ENCODE measurements around the gene RDH11.
"Not testable (repeated sequence)": the region's sequence is repeated elsewhere in the genome, so short reads cannot be mapped to it uniquely, and the experiment has no call there.

The RDH11 gene

GRCh38 chr14:67703997-67704396 lies 8.4 kb upstream of the RDH11 start:
- DNase-seq (ENCODE audit: low spot score) = no peak

GRCh38 chr14:67701492-67701891 lies 5.9 kb upstream of the RDH11 start, which contains the start of gene RDH12:
Gene RDH12 (plus strand): TSS chr14:67701886. CDS start chr14:67722643, 20,757 bp downstream.
- DNase-seq (ENCODE audit: low spot score) = not testable (repeated sequence)

DNA sequence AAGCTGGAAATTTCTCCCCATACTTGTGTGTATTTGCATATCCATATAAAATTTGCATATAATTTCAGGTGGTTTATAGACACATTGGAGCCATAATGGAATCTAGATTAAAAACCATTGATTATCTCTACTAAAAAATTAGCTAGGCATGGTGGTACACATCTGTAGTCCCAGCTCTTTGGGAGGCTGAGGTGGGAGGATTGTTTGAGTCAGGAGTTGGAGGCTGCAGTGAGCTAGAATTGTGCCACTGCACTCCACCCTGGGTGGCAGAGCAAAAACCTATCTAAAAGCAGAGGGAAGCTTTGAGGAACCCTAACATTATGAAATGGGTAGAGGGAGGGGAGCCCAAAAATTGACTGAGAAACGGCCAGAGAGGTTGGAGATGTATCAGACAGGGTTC lies 2.6 kb upstream of the RDH11 start:
- no peak for DNase-seq (ENCODE audit: low spot score)

DNA sequence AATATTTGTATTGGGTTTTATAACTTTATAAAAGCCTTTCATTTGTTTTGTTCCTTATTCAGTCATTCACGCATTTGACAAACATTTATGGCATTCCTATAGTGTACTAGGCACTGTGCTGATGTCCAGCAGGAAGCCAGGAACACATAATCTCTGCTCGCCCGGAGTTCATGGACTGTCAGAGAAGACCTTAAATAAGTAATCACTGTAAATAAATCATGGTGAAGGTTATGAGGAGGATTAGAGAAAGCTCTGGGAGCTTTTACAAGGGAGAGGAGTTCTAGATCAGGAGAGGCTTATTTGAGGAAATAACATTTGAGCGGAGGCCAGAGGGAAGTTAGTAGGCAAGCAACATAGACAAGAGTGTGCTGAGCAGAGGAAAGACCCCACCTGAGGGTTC lies 1.4 kb upstream of the RDH11 start:
- DNase-seq (ENCODE audit: low spot score) = no peak

GRCh38 chr14:67694791-67695393 lies 672 bp downstream of the RDH11 start:
- peak; percentile 64 for DNase-seq (ENCODE audit: low spot score)

- DNase-seq (ENCODE audit: low spot score) = no peak
Measured at GRCh38 chr14:67690011-67690410, 5.6 kb downstream of the RDH11 start.

GRCh38 chr14:67683842-67684241 lies 11.7 kb downstream of the RDH11 start:
- no peak for DNase-seq (ENCODE audit: low spot score)

GRCh38 chr14:67680941-67681340 lies 14.6 kb downstream of the RDH11 start:
- DNase-seq (ENCODE audit: low spot score) = no peak

DNA sequence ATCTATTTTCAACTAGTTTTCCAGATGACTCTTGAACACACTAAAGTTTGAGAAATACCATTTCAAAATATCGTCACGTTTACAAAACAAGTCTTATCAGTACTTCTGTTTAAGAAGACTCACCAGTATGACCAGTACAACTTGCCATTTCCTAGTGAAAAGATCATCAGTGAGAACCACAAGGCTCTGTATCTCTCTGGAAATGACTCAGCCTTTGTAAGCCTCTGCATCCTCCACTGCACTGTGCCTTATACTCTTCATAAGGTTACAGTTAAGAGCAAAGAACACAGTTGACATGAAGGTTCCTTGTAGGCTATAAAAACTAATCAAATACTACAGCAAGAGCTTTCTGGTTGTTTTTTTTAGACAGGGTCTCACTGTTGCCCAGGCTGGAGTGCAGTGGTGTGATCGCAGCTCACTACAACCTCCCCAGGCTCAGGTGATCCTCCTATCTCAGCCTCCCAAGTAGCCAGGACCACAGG lies 15.4 kb downstream of the RDH11 start:
- peak; percentile 84 for DNase-seq (ENCODE audit: low spot score)

DNA sequence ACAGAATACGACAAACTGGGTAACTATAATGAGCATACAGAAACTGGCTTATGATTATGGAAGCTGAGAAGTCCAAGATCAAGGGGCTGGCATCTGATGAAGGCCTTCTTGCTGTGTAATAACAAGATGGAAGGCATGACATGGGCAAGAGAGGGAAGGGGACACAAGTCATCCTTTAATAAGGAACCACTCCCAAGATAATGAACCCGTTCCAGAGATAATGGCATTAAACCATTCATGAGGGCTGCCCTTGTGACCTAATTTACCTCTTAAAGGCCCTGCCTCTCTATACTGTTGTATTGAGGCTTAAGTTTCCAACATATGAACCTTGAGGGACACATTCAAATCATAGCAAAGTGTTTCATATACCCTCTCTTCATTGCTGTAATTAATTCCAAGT lies 16.6 kb downstream of the RDH11 start:
- DNase-seq (ENCODE audit: low spot score) = no peak

GRCh38 chr14:67675219-67675582 lies 20.4 kb downstream of the RDH11 start:
- no peak for DNase-seq (ENCODE audit: low spot score)

DNA sequence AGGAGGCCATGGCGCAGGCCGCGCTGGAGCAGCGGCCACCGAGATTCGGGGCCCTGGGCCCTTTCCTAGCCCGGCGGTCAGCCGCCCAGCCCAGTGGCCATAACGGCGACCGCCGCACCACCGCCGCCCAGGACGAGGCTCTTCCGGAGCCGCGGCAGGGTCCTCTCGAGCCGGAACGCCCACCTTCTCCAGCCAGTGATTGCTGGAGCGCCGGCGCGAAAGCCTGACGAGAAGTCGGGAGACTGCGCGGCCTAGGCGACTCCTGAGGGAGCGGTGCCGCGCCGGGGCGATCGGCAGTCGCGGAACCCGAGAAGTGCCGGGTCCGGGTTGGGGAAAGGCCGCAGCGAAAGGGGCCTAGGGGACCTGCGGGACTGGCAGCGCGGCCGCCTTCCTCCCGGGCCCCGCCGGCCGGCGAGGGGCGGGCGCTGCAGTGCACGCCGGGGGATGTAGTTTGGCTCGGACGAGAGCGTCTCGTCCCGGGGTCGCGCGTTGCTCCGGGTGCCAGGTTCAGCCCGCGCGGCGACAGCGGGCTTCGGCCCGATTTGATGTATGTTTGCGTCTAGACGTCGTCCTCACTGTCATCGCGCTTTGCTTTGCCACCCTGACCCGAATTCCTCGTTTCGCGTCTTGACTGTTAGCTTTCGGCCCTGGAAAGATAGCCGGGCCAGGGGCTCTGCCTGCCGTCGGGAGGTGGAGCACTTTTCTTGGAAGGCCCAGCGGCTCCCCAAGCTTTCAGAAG lies 20.9 kb downstream of the RDH11 start, which contains the start of gene VTI1B:
TSS of gene VTI1B (minus strand) at position 153 of the 739 bp plus-strand sequence. CDS start at position 10, 143 bp downstream.
- DNase-seq (ENCODE audit: low spot score) = peak; percentile 83

GRCh38 chr14:67674139-67674479 lies 21.5 kb downstream of the RDH11 start:
- peak; percentile 33 for DNase-seq (ENCODE audit: low spot score)

DNA sequence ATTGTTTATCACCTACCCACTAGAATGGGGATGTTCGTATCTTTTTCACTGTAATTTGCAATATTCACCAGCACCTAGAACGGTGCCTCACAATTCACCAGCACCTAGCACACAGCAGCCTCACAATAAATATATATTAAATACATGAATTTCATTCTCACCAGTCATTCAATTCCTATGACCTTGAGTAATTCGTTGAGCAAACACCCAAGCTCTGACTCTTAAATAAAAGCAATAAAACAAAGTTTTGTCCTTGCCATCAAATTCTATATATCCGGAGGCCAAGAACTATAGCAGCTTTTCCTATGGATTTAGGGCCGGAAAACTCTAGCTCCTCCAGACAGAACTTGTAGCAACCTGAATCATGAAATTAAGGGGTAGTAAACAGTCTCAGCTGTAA lies 22.1 kb downstream of the RDH11 start:
- DNase-seq (ENCODE audit: low spot score) = no peak

DNA sequence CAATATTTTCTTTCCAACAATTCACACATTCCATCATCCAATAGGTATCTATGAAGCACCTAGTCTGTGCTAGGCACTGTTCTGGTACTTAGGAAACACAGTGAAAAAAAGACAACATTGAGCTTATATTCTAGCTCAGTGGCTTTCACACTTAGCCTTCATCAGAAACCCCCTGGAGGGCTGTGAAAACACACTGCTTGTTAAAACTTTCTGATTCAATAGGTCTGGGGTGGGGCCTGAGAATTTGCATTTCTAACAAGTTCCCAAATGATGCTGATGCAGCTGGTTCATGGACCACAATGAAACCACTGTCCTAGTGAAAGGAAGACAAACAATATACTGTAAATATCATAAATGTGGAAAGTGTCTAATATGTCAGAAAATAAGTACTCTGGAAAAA lies 27.0 kb downstream of the RDH11 start:
- no peak for DNase-seq (ENCODE audit: low spot score)

GRCh38 chr14:67666750-67667449 lies 28.7 kb downstream of the RDH11 start:
- peak; percentile 59 for DNase-seq (ENCODE audit: low spot score)

DNA sequence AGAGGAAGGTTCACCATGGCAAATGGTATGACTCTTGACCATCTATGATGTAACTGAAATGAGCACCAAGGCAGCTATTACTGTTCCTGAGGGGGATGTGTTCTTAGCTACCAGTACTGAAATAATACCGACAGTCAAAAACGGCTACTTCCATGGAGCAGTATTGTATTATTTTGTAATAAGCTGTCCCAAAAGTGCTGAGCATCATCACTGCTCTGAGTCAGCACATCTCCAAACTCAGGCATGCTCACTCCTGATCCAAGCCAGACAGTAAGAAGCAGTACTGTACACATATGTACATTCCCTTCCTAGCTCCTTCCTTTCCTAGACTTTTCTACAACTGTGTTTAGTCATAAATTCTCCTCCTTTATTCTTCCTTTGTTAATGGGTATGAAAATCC lies 29.7 kb downstream of the RDH11 start:
- DNase-seq (ENCODE audit: low spot score) = no peak

DNA sequence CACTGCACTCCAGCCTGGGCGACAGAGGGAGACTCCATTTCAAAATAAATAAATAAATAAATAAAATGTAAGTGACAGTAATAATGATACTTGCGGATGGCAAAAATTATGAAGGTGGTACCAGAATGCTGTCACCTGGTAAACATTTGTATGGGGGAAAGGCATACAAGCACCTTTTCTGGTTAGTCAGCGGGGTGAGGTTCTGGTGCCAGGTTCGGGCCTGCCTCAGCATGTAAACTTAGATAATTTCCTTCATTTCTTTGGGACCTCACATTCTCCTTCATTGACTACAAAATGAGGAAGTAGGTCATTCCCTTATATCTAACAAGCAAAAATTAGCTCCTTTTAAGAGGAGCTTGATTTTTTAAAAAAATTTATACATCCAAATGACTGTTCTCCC lies 31.9 kb downstream of the RDH11 start:
- no peak for DNase-seq (ENCODE audit: low spot score)

GRCh38 chr14:67653651-67654280 lies 41.8 kb downstream of the RDH11 start:
- DNase-seq (ENCODE audit: low spot score) = no peak

GRCh38 chr14:67652189-67652588 lies 43.4 kb downstream of the RDH11 start:
- DNase-seq (ENCODE audit: low spot score) = no peak

DNA sequence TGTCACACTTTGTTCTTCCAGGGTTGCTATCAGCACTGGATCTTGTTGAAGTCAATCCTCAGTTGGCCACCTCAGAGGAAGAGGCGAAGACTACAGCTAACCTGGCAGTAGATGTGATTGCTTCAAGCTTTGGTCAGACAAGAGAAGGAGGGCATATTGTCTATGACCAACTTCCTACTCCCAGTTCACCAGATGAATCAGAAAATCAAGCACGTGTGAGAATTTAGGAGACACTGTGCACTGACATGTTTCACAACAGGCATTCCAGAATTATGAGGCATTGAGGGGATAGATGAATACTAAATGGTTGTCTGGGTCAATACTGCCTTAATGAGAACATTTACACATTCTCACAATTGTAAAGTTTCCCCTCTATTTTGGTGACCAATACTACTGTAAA lies 44.9 kb downstream of the RDH11 start:
- DNase-seq (ENCODE audit: low spot score) = no peak

DNA sequence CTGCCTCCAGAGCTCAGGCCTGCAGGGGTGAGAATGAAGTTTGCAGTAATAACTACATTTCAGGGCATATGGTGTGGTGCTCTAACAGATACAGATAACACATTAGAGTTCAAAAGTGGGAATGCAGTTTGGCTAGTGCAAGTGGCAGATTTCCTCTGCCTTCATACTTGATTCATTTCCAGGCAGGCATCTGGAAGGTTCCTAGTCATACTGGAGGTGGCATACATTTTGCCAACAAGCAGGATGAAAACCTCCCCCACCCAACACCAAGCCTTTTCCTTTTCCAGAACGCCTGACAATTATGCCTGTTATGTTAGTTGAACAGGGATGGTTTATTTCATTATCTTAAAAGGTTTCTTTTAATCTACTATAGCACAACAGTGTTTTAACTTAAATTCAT lies 45.4 kb downstream of the RDH11 start:
- DNase-seq (ENCODE audit: low spot score) = no peak

DNA sequence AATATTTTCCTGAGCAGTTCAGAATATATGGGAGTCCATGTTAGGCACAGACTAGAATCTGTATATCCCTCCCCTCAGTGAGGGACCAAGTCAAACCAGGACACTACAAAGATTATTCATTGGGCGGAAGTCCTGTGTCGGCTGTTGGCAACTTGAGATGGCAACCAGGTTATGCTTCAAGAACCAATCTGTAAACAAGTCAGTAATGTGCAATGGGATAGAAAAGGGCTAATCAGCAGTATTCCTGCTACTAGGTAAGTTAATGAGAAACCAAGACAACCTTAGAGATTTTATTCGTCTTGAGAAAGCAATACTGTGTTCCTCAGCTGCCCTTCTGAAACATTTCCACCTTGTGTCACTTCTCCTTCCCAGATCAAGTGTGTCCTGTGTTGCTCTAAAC lies 49.4 kb downstream of the RDH11 start:
- no peak for DNase-seq (ENCODE audit: low spot score)

Measured in kidney capillary endothelial cell (primary cell).